Activated CD8-positive, alpha-beta memory T cell treated with anti-CD3 and anti-CD28 coated beads for 4 hours (primary cell): ENCODE data around the gene RRM1.
"Not testable (repeated sequence)": the region's sequence is repeated elsewhere in the genome, so short reads cannot be mapped to it uniquely, and the experiment has no call there.

ENCODE experiments used
- DNase-seq, 2 donors: peaks; one replicate each; pipeline ENCODE4 v3.0.0-alpha.2; 2020; ENCODE audit warnings: low read depth in 2 of 2

RRM1 gene

DNA sequence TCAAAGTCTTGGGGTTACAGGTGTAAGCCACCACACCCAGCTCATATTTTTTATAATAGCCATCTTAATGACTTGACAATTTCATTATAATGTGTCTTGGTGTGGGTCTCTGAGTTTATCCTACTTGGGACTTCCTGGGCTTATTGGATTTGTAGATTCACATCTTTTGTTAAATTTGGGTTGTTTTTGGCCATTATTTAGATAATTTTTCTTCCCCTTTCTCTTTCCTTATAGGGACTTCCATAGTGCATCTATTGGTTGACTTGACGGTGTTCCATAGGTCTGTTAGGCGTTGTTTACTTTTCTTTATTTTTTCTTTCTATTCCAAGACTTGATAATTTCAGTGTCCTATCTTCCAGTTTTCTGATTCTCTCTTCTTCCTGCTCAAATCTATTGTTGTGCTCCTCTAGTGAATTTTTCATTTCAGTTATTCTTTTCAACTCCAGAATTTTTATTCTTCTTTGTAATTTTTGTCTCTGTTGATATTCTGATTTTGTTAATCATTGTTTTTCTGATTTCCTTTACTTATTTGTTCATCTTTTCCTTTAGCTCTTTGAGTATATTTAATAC lies 45.6 kb downstream of the RRM1 start:
- DNase-seq: no peak

DNA sequence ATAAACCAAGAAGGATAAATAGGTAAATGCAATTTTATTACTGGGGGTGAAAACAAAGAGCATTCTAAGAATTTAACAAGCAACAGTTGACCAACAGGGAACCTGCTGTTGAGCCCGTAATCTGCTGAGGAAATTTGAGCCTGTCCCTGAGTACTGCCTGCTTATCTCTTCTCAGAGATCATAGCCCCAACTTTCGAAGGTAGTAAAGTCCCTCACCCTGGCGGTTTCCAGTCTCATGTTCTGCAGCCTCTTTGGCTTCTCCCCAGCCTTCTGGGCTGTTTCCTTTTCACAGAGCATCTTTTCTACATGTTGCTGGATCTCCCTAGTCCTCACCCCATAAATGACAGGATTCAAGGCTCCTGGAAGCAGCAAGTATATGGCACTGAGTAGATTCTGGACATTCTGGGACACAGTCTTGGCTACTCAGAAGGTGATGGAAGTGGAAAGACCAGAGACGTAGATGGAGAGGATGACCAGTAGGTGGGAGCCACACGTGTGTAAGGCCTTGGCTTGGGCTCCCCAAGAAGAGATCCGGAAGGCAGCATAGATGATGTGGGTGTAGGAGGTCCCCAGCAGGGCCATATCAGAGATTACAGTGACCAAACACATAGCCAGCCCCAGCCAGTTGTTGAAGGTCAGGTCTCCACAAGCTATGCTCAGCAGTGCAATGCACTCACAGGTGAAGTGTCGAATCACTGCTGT lies 51.6 kb downstream of the RRM1 start:
- DNase-seq: no peak

DNA sequence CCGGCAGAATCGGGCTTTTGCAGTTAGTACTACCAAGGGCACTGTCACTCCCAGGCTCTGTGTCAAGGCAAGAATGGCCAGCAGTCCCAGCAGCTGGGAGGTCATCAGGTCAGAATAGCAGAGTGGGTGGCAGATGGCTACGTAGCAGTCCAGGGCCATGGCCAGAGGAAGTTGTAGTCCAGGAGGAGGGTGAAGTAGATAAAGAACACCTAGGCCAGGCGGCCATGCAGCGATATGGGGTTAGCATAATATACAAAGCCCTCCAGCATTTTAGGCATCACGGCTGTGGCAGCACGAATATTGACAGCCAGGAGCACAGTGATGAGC lies 52.1 kb downstream of the RRM1 start:
- no peak for DNase-seq

DNA sequence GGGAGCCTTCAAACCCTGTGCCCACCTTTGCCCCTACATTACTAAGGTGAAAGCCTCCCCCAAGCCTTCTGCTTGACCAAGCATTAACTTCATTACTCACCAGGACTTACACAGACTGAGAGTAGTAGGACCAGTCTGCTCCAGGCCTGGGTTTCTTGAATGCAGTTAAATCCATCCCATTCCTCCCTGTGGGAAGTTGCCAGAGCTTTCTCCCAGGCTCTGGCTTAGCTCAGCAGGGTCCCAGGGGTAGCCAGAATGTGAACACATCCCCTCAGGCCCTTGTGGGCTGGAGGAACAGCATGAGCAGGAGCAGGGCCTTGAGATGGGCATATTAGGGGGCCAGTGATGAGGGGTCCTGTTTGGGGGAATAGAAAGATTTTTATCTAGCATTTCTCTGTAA lies 59.9 kb downstream of the RRM1 start:
- no peak for DNase-seq

DNA sequence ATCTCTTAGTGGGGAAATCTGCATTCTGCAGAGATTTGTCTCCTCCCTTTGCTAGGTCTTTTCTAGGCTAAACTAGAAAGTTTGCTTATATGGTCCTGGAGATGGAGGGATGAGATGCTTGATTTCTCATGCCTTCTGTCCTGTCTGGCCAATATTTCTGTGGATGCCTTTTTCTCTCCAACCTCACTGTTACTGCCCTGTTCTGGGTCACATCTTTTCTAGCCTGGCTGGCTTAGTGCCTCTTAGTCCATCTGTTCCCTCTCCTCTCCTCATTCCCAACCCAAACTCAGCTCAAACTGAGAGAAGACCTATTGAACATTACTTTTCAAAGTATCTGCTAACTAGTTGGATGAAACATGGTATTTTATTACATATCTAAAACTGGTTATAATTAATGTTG lies 62.0 kb downstream of the RRM1 start:
- no peak for DNase-seq

DNA sequence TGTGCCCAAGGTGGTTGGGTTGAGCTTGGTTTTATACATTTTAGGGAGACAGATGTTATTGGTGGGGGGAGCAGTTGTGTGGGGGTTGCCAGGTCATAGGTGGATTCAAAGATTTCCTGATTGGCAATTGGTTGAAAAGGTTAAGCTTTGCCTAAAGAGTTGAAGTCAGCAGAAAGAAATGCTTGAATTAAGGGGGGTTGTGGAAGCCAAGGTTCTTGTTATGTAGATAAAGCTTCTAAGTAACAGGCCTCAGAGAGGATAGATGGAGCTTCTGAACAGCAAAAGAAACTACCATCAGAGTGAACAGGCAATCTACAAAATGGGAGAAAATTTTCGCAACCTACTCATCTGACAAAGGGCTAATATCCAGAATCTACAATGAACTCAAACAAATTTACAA lies 64.2 kb downstream of the RRM1 start:
- DNase-seq: not testable (repeated sequence)

DNA sequence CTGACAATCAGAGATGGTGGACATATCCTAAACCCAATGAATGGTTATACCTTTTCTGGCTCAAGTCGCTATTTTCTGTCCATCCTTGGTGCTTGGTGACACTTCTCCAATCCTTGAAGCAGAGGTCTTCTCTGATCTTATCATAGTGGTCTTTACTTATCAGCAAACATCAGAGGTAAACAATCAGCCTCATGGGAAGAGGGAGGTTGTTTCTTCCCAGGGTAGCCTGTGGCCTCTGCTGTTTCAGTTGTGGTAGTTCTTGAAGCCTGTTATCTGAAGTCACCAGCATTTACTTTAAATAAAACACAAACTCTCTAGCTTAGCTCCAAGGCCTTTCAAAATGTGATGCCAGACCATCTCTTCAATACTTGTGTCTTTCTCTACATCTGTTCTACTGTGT lies 66.7 kb downstream of the RRM1 start:
- DNase-seq: no peak

DNA sequence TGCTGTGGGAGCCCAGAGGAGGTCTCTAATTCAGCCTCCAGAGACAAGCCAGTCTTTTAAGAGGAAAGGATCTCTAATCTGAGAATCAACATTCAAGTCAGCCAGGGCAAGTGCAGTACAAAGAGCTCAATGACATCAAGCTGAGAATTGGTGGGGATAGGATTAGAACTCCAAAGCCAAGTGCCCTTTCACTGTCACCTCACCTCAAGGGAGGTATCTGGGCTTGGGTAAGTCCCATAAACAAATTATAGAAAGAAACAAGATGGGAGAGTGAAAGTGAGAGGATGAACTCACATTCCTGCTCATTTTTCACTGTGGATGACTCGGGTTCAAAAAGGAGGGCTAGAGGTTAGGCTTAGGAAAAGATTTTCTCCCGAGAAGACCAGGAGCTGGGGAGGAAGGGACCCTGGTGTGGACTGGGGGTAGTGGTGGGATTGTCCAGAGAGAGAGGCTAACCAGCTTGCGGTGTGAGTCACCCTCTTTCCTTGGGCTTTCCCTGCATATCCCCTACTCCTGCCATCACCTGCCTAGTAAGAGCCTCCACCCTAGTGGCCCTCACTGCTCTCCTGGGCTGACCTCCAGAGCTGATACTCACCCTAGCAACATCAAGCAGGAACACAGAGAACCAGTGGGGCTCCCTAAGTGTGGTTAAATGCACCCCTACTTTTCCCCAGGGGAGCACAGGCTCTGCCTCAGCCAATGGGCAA lies 70.4 kb downstream of the RRM1 start:
- no peak for DNase-seq

DNA sequence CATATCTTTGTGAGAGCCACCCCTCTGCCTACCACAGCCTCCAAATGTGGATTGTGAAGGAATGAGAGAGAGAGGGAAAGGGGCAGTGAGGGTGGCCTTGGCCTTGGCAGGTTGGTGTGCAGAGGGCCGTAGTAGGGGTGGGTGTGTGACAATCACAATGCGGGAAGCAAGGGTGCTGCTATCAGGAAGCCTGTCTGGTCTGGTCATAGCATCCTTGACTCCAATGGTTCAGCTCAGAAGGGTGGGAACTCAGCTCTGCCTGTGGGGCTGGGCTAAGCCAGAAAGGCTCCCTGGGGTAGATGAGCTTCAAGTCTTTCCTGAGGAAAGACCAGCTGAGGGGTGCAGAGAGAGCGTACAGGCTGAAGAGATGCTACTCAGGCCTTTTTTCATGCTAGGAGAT lies 72.7 kb downstream of the RRM1 start:
- no peak for DNase-seq

DNA sequence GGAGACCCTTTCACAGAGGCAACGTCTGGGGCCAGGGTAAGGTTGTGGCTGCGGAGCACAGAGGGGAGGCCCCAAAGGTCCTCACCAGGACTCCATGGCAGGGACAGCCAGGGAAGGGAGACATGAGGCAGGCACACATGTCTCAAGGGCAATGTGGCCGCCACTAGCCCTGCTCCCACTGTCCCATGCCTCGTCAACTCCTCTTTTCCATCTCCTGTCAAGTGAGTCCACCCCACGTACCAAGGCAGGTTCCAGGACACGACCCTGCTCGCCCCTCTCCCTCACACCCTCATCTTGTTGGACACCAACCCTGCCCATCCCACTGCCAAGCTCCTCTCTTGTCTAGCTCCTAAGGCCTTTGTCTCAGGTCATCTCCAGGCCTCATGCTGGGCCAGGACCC lies 73.2 kb downstream of the RRM1 start:
- DNase-seq: no peak

DNA sequence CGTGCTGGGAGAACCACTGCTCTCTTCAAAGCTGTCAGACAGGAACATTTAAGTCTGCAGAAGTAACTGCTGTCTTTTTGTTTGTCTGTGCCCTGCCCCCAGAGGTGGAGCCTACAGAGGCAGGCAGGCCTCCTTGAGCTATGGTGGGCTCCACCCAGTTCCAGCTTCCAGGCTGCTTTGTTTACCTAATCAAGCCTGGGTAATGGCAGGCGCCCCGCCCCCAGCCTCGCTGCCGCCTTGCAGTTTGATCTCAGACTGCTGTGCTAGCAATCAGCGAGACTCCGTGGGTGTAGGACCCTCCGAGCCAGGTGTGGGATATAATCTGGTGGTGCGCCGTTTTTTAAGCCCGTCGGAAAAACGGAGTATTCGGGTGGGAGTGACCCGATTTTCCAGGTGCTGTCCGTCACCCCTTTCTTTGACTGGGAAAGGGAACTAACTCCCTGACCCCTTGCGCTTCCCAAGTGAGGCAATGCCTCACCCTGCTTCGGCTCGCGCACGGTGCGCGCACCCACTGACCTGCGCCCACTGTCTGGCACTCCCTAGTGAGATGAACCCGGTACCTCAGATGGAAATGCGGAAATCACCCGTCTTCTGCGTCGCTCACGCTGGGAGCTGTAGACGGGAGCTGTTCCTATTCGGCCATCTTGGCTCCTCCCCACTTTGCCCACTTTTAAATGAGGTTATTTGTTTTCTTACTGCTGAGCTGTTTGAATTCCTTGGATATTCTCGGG lies 81.2 kb downstream of the RRM1 start:
- not testable (repeated sequence) for DNase-seq

DNA sequence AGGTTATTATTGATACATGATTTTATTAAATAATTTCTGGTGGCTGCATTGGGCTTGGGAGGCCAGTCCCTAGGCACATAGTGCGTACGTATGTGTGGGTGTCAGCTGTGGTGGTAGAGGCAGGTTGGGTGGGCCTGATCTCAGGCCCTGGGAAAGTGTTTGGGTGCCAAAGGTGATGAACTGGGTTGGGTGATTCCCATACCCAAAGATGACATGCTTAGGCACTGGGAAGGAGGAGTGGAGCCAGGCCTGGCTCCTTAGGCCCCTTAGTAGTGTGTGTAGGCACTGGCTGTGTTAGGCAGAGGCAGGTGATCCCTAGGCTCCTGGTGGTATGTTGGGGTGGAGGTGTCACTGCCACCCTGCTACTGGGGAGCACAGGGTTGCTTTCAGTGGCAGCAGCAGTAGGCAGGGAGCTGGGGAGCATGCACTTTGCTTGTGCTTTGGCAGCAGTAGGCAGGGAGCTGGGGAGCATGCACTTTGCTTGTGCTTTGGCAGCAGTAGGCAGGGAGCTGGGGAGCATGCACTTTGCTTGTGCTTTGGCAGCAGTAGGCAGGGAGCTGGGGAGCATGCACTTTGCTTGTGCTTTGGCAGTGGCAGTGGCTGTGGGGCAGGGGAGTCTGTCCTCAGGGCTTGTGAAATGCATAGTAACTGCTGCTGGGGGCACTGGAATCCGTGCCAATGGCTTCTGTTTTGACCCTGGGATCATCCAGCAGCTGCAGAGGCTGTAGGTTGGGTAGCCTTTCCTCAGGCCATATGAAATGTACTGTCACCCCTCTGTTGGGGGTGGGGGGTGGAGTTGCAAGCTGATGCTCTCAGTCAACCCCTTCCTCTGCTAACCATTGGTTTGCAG lies 84.4 kb downstream of the RRM1 start:
- no peak for DNase-seq

DNA sequence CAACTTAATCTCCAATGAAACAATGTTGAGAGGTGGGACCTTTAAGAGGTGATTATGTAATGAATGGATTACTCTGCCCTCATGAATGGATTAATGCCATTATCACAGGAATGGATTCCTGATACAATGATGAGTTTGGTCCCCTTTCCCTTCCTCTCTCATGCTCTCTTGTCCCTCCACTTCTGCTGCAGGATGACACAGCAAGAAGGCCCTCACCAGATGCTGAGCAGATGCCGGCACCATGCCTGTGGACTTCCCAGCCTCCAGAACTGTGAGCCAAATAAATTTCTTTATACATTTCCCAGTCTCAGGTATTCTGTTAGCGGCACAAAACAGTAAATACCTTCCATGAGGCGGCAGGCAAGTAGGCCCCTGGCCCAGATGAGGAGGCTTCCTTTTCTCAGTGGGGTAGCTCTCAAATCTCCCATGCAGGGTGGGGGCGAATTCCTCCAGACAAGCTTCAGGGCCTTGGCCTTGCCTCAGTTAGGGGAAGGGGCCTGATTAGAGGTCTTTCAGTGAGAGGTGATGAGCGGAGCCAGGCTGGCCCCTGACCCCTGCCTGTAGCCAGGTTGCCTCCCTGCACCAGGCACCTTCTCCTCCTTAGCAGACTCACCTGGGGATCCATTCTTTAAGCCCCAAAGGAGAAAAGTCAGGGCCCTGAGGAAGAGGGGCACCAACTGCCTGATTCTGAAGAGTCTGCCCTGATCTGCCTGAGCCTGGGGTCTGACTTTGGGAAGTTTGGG lies 86.0 kb downstream of the RRM1 start:
- DNase-seq: no peak

DNA sequence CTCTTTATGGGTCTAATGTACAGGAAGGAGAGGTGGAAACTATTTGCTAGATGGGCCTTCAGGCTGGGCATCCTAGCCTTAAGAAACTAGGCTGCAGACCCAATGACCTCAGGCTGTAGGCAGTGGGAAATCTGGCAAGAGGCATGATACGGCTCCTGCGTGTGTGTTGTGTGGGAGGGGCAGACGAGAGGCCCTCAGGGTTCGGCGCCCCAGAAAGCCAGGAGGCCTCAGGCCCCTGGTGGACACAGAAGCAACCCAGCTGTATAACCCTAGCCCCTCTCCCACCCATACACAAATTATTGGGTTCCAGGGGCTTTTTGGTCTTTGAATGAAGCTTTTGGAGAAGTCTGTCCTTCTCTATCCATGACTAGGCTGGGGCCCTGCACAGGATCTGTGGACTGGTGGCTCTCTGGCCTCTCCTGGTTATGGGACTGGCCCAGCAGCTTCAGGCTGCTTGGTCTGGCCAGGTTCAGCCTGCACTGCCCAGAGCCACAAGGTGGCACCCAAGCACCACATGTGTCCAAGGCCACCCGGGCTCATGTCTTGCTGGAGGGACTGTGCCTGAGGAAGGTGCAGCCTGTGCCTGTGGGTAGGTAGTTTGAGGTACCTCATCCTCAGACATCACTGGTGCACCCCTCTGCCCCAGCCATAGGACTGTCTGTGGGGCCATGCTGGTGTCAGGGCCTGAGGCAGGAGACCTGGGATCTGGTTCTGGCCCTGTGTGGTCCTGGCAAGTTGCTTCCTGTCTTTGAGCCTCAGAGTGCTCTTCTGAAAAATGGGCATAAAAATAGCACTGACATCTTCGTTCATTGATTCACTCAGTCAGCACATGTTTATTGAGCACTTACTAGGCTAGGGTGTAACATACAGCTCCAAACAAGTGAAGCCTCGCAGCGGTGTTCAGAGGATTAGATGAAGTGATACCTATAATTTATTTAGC lies 87.5 kb downstream of the RRM1 start:
- no peak for DNase-seq

DNA sequence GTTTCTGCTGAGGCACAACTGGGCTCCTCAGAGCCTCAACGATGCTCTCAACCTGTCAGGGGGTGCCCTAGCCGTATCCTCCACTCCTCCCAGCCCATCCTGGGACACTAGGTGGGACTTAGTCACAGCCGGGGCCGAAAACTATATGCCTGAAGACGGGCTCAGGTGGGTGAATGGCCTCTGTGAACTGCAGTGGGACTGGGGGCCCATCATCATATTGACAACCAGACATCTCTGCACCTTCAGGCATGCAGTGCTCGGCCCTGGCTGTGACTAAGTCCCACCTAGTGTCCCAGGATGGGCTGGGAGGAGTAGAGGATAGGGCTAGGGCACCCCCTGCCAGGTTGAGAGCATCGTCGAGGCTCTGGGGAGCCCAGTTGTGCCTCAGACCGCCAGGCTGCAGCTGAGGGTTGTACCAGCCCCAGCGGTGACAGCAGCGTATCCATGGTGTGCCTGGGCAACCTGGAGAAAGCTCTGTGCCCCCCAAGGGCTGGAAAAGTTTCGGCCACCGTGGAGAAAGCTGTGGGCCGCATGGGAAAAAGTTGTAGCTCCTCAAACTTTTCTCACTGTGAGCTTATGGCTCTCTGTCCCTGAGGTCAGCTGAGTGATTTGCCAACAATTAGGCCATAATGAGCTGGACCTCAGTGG lies 88.9 kb downstream of the RRM1 start:
- DNase-seq: no peak

DNA sequence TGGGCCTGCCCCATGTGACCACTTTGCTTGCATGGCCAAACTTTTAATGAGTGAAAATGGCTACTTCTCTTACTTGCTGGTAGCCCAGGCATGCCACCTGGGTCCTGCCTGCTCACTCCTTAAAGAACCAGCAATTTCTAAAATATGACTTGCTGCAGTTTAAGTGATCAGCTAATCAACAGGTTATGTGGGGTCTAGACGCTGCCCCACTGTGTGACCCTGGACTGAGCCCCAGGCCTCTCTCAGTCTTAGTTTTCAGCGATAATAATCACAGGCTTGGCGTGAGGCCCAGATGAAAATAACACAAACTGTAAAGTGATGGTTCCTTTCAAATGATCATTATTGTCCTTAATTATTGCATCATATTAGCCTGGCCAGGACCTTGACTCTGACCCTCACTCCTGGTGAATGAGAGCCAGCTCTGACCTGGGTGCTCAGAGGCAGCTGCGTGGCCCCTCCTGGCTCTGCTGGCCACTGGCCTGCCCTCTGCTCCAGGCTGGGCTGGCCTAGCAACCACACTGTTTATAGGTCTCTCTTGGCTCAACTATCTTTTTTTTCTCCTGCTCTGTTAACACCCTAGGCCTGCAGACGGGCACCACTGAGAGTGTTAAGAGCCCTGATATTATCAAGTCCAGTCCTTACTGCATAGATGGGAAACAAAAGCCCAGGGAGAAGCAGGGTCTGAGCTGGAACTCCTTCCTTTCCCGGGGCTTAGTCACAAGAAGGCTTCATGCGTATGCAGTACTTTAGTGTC lies 89.7 kb downstream of the RRM1 start:
- DNase-seq: no peak

DNA sequence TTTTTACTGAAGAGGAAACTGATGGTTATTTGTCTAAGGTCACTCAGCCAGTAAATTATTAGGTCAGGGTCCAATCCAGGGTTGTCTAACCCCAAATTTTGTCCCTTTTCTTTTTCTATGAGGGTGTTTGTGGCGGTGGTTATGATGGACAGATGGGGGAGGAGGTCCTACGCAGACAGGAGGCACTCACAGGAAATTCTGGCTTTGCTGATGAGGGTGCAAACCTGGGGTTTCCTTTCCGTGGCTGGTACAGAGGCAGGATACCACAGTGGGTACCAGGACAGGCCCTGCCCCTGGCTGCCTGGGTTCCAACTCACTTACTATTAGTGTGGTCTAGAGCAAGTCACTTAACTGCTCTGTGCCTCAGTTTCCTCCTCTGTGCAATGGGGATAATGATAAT lies 91.0 kb downstream of the RRM1 start:
- DNase-seq: no peak

DNA sequence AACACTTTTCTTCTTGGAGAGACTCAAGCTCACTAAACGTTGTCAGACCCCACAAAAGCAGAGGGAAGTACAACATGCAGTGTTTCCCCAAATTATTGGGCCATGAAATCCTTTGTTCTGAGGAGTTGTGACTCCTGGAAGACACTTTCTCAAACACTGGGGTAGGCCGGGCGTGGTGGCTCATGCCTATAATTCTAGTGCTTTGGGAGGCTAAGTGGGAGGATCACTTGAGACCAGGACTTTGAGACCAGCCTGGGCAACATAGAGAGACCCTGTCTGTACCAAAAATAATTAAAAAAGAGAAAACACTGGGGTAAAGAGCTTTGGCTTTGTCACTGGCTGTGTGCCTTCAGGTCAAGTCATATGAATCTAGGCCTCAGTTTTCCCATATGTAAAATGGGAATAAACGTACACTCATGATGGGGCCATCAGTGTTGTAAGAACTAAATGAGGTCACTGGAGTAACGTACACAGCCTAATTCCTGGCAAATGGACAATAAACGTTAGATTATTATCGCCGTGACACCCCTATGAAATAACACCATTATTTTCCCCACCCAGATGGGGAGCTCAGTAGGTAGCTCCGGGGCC lies 92.0 kb downstream of the RRM1 start:
- DNase-seq: no peak
